ENCODE measurements around the gene ADGRG4.
"Not testable (repeated sequence)": the region's sequence is repeated elsewhere in the genome, so short reads cannot be mapped to it uniquely, and the experiment has no call there.

ADGRG4 gene

GRCh38 chrX:136421338-136421737 lies 120.6 kb downstream of the ADGRG4 start:
- no peak for DNase-seq (ENCODE audit: extremely low read depth, insufficient read length)
- H3K4me3 ChIP-seq (replicated peaks; ENCODE audit: low read depth, low read length), result no peak overlapping the region
- no peak for TF ChIP-seq CTCF (IDR thresholded peaks at IDR 0.05; ENCODE audit: insufficient read depth, low read length, poor library complexity, severe bottlenecking)

GRCh38 chrX:136423724-136424123 lies 123.0 kb downstream of the ADGRG4 start:
- no peaks in the 10 kb centered on the region for H3K36me3 ChIP-seq (ENCODE audit: control insufficient read depth, insufficient read depth, low read length)
- no peak for TF ChIP-seq CTCF (IDR thresholded peaks at IDR 0.05; ENCODE audit: insufficient read depth, low read length, poor library complexity, severe bottlenecking)
- H3K27me3 ChIP-seq (replicated peaks; ENCODE audit: control insufficient read depth, insufficient read depth, low read length), result no peaks in the 10 kb centered on the region
- no peak overlapping the region for H3K4me3 ChIP-seq (replicated peaks; ENCODE audit: low read depth, low read length)
- DNase-seq (ENCODE audit: extremely low read depth, insufficient read length), result no peak

More at GRCh38 chrX:136421338-136421737, 120.6 kb downstream of the ADGRG4 start:
- Histone ChIP-seq H3K36me3 (ENCODE audit: control insufficient read depth, insufficient read depth, low read length) (no peaks in the 10 kb centered on the region), H3K27me3 (replicated peaks; ENCODE audit: control insufficient read depth, insufficient read depth, low read length) (no peaks in the 10 kb centered on the region)

GRCh38 chrX:136425996-136426395 lies 125.2 kb downstream of the ADGRG4 start:
- no peak for TF ChIP-seq CTCF (IDR thresholded peaks at IDR 0.05; ENCODE audit: insufficient read depth, low read length, poor library complexity, severe bottlenecking)
- Histone ChIP-seq H3K36me3 (ENCODE audit: control insufficient read depth, insufficient read depth, low read length) (no peaks in the 10 kb centered on the region), H3K27me3 (replicated peaks; ENCODE audit: control insufficient read depth, insufficient read depth, low read length) (no peaks in the 10 kb centered on the region), H3K4me3 (replicated peaks; ENCODE audit: low read depth, low read length) (no peak overlapping the region)
- no peak for DNase-seq (ENCODE audit: extremely low read depth, insufficient read length)

- Histone ChIP-seq H3K36me3 (ENCODE audit: control insufficient read depth, insufficient read depth, low read length) (no peaks in the 10 kb centered on the region), H3K27me3 (replicated peaks; ENCODE audit: control insufficient read depth, insufficient read depth, low read length) (peaks cover 2% of the 10 kb centered on the region; the same call in 1 of the 2 replicates), H3K4me3 (replicated peaks; ENCODE audit: low read depth, low read length) (no peak overlapping the region)
- DNase-seq (ENCODE audit: extremely low read depth, insufficient read length), result no peak
- no peak for TF ChIP-seq CTCF (IDR thresholded peaks at IDR 0.05; ENCODE audit: insufficient read depth, low read length, poor library complexity, severe bottlenecking)
These were observed 130.9 kb downstream of the ADGRG4 start for GRCh38 chrX:136431625-136432024.

GRCh38 chrX:136437774-136438173 lies 137.0 kb downstream of the ADGRG4 start:
- peaks cover 2% of the 10 kb centered on the region; the same call in 1 of the 2 replicates for H3K27me3 ChIP-seq (replicated peaks; ENCODE audit: control insufficient read depth, insufficient read depth, low read length)
- DNase-seq (ENCODE audit: extremely low read depth, insufficient read length), result no peak
- H3K36me3 ChIP-seq (ENCODE audit: control insufficient read depth, insufficient read depth, low read length), result no peaks in the 10 kb centered on the region
- no peak overlapping the region for H3K4me3 ChIP-seq (replicated peaks; ENCODE audit: low read depth, low read length)
- TF ChIP-seq CTCF (IDR thresholded peaks at IDR 0.05; ENCODE audit: insufficient read depth, low read length, poor library complexity, severe bottlenecking), result no peak

- H3K36me3 ChIP-seq (ENCODE audit: control insufficient read depth, insufficient read depth, low read length), result no peaks in the 10 kb centered on the region
- H3K27me3 ChIP-seq (replicated peaks; ENCODE audit: control insufficient read depth, insufficient read depth, low read length), result peaks cover 2% of the 10 kb centered on the region; the same call in 1 of the 2 replicates
- no peak for TF ChIP-seq CTCF (IDR thresholded peaks at IDR 0.05; ENCODE audit: insufficient read depth, low read length, poor library complexity, severe bottlenecking)
- H3K4me3 ChIP-seq (replicated peaks; ENCODE audit: low read depth, low read length), result no peak overlapping the region
- no peak for DNase-seq (ENCODE audit: extremely low read depth, insufficient read length)
These were observed 137.4 kb downstream of the ADGRG4 start for GRCh38 chrX:136438192-136438591.

GRCh38 chrX:136445674-136446073 lies 144.9 kb downstream of the ADGRG4 start:
- H3K27me3 ChIP-seq (replicated peaks; ENCODE audit: control insufficient read depth, insufficient read depth, low read length); H3K4me3 ChIP-seq (replicated peaks; ENCODE audit: low read depth, low read length); H3K36me3 ChIP-seq (ENCODE audit: control insufficient read depth, insufficient read depth, low read length); DNase-seq (ENCODE audit: extremely low read depth, insufficient read length): not testable (repeated sequence)
